GM21390 (cell line): Measurements from ENCODE around the gene CST9L.

ENCODE experiments used
- ATAC-seq: cut with Tn5 transposase; IDR thresholded peaks from one replicate; pipeline ENCODE4 v1.9.1; 2021; ENCODE audit not compliant: unreplicated experiment

CST9L gene

GRCh38 chr20:23547613-23548012, 20.7 kb downstream of the CST9L start:
- no peak for ATAC-seq

- ATAC-seq, result no peak
Observed at GRCh38 chr20:23546435-23547144, 21.7 kb downstream of the CST9L start.

- ATAC-seq, result no peak
Observed at GRCh38 chr20:23544133-23544532, 24.2 kb downstream of the CST9L start.

GRCh38 chr20:23542801-23543200, 25.5 kb downstream of the CST9L start:
- ATAC-seq, result no peak

GRCh38 chr20:23541776-23542175, 26.5 kb downstream of the CST9L start:
- ATAC-seq, result no peak

- ATAC-seq, result no peak
Observed at GRCh38 chr20:23541330-23541729, 27.0 kb downstream of the CST9L start.

- ATAC-seq, result no peak
Observed at GRCh38 chr20:23540624-23541023, 27.7 kb downstream of the CST9L start.

- no peak for ATAC-seq
Observed at GRCh38 chr20:23537030-23537429, 31.3 kb downstream of the CST9L start.

- ATAC-seq, result no peak
Observed at GRCh38 chr20:23536328-23536974, 31.8 kb downstream of the CST9L start.

GRCh38 chr20:23534801-23535593, 33.3 kb downstream of the CST9L start:
- ATAC-seq, result no peak

GRCh38 chr20:23533161-23533560, 35.1 kb downstream of the CST9L start:
- ATAC-seq, result no peak

- ATAC-seq, result no peak
Observed at GRCh38 chr20:23532533-23532932, 35.8 kb downstream of the CST9L start.

- ATAC-seq, result no peak
Observed at GRCh38 chr20:23530937-23531567, 37.2 kb downstream of the CST9L start.

- no peak for ATAC-seq
Observed at GRCh38 chr20:23528867-23529431, 39.3 kb downstream of the CST9L start.

- no peak for ATAC-seq
Observed at GRCh38 chr20:23526850-23527249, 41.4 kb downstream of the CST9L start.

- no peak for ATAC-seq
Observed at GRCh38 chr20:23524146-23524545, 44.1 kb downstream of the CST9L start.

- no peak for ATAC-seq
Observed at GRCh38 chr20:23520185-23520584, 48.1 kb downstream of the CST9L start.

GRCh38 chr20:23519556-23519955, 48.7 kb downstream of the CST9L start:
- ATAC-seq, result no peak

GRCh38 chr20:23517719-23518118, 50.6 kb downstream of the CST9L start:
- ATAC-seq, result no peak

GRCh38 chr20:23515250-23515939, 52.9 kb downstream of the CST9L start:
- no peak for ATAC-seq

- ATAC-seq, result no peak
Observed at GRCh38 chr20:23514848-23515247, 53.4 kb downstream of the CST9L start.
